GM12878 (cell line): ENCODE measurements around the gene PKP2. TPM values are rescaled to one million over a fixed set of nuclear protein-coding genes. Genes with fewer than 3 reads are reported as not detected.

ENCODE experiments used
- ATAC-seq: fragments of 200-7000 bp; cut with Tn5 transposase; 3 replicates; pipeline ENCODE4 v1.9.1; 2020; ENCODE audit warnings: mild to moderate bottlenecking, moderate library complexity
- BruUV-seq: library from RNA; stranded (reverse); fragments of 400-500 nt; replicated peaks from 2 replicates; lab custom pipeline; 2021; lab: Mats Ljungman, UMichigan
- CTCF ChIA-PET: fragments of 300-600 bp; sonication (Branson Sonifier 250); formaldehyde crosslinking; extraction: SDS; loops from one replicate; lab custom pipeline; 2021; ENCODE audit warnings: inconsistent platforms; lab: Yijun Ruan, JAX
- POLR2A ChIA-PET: fragments of 350-600 bp; formaldehyde crosslinking; extraction: SDS; loops from one replicate; lab custom pipeline; 2021; ENCODE audit warnings: inconsistent platforms; lab: Charles Lee
- RAD21 ChIA-PET: fragments of 300-600 bp; sonication (Branson Sonifier 250); formaldehyde crosslinking; loops from one replicate; lab custom pipeline; 2023; ENCODE audit warnings: antibody characterized with exemption; ENCODE audit not compliant: unreplicated experiment; lab: Charles Lee
- SMC1A ChIA-PET: fragments of 300-600 bp; sonication (Branson Sonifier 250); formaldehyde crosslinking; loops from one replicate; lab custom pipeline; 2023; ENCODE audit not compliant: unreplicated experiment, uncharacterized antibody; lab: Charles Lee
- DNase-seq: peaks from one replicate; pipeline ENCODE4 v3.0.0-alpha.2; 2011; ENCODE audit warnings: low read depth, low spot score
- FAIRE-seq: peaks from 3 replicates; lab custom pipeline; 2011; peaks lifted over from hg19 to GRCh38; lab: Jason Lieb, UNC
- H2AFZ ChIP-seq: 2 replicates; pipeline ENCODE4 v1.6.0; 2011; ENCODE audit warnings: low read depth, low read length, control low read depth; ENCODE audit not compliant: control insufficient read depth
- H3K27ac ChIP-seq: 2 replicates; pipeline ENCODE4 v1.5.1; 2011; ENCODE audit warnings: control low read depth; ENCODE audit not compliant: control insufficient read depth, insufficient read depth
- H3K27me3 ChIP-seq, 2 experiments: replicated peaks in 1 of 2; 2 replicates each; pipeline versions ENCODE4 v1.6.0 to v1.6.1; 2011; ENCODE audit warnings: low read length in 1 of 2; ENCODE audit not compliant: control insufficient read depth in 2 of 2, insufficient read depth in 2 of 2
- H3K36me3 ChIP-seq, 2 experiments: 2 replicates each; pipeline ENCODE4 v1.5.1; 2011; ENCODE audit warnings: low read length in 1 of 2; ENCODE audit not compliant: control insufficient read depth in 2 of 2, insufficient read depth in 2 of 2
- H3K4me1 ChIP-seq: 2 replicates; pipeline ENCODE4 v1.6.1; 2011; ENCODE audit warnings: mild to moderate bottlenecking, low read length, moderate library complexity, mixed read lengths; ENCODE audit not compliant: control insufficient read depth, insufficient read depth
- H3K4me2 ChIP-seq: 2 replicates; pipeline ENCODE4 v1.6.0; 2011; ENCODE audit warnings: control low read depth; ENCODE audit not compliant: control insufficient read depth, insufficient read depth
- H3K4me3 ChIP-seq: fragments of 200-600 bp; sonication (generic); 2 replicates; pipeline ENCODE4 v1.5.1; 2016
- H3K79me2 ChIP-seq: 2 replicates; pipeline ENCODE4 v1.6.0; 2011; ENCODE audit warnings: low read length; ENCODE audit not compliant: control insufficient read depth, insufficient read depth
- H3K9ac ChIP-seq: 2 replicates; pipeline ENCODE4 v1.8.0; 2011; ENCODE audit warnings: low read length, control low read depth, mixed read lengths; ENCODE audit not compliant: control insufficient read depth, insufficient read depth
- H3K9me3 ChIP-seq: replicated peaks from 3 replicates; pipeline ENCODE4 v1.5.1; 2011; ENCODE audit warnings: mild to moderate bottlenecking, low read length; ENCODE audit not compliant: control insufficient read depth, insufficient read depth
- H4K20me1 ChIP-seq: 2 replicates; pipeline ENCODE4 v1.6.0; 2011; ENCODE audit not compliant: control insufficient read depth, insufficient read depth
- CEBPB ChIP-seq, 2 experiments: fragments of 150-350 bp in 1 of 2; IDR thresholded peaks; 2 replicates each; pipeline ENCODE4 v1.6.1; 2012 to 2014; ENCODE audit warnings: low read depth in 2 of 2, low read length in 2 of 2, borderline replicate concordance in 1 of 2, inconsistent platforms in 1 of 2
- RFX5 ChIP-seq: IDR thresholded peaks from 2 replicates; pipeline ENCODE4 v1.6.1; 2011; ENCODE audit warnings: low read depth, low read length, improper control_type of control experiment
- SMAD5 ChIP-seq: IDR thresholded peaks from 2 replicates; pipeline ENCODE4 v1.6.1; 2016; ENCODE audit warnings: antibody characterized with exemption, low read depth
- SREBF2 ChIP-seq: IDR thresholded peaks from 2 replicates; pipeline ENCODE4 v1.6.1; 2012; ENCODE audit warnings: mild to moderate bottlenecking, low read length
- YBX1 ChIP-seq: fragments of 450-650 bp; IDR thresholded peaks from 2 replicates; pipeline ENCODE4 v1.6.1; 2016; ENCODE audit warnings: antibody characterized with exemption
- ZNF217 ChIP-seq: fragments of 450-650 bp; IDR thresholded peaks from 2 replicates; pipeline ENCODE4 v1.6.1; 2017; ENCODE audit warnings: antibody characterized with exemption, mild to moderate bottlenecking
- WGBS: methylation state at CpG from one replicate; pipeline ENCODE4 v1.1.6; 2016; ENCODE audit warnings: low lambda C conversion rate; ENCODE audit not compliant: insufficient replicate concordance, insufficient coverage; ENCODE audit errors: missing lambda C conversion rate; 5-methylcytosine and 5-hydroxymethylcytosine counted together
- in situ Hi-C: fragments of 300-500 bp; cut with MboI; formaldehyde crosslinking; loops from 9 replicates; pipeline ENCODE4 v1.14.3; 2018; ENCODE audit warnings: mixed read lengths
- intact Hi-C: fragments of 100-400 bp; cut with micrococcal nuclease; formaldehyde crosslinking; loops from one replicate; pipeline ENCODE4 v1.14.2; 2022; ENCODE audit not compliant: unreplicated experiment
- polyA plus RNA-seq, 11 experiments: library from polyadenylated mRNA; depleted of rRNA in 4 of 11; unstranded in 6 of 11; stranded (reverse) in 5 of 11; fragments of >200 nt; fragmentation: Nextera tagmentation in 4 of 11; fragmentation: Illumina TruSeq in 1 of 11; extraction: Ambion mirVana in 4 of 11; extraction: Trizol in 1 of 11; gene quantifications; 1 replicate in 1 of 11; 2 replicates in 10 of 11; pipeline versions ENCODE4 v1.2.1 to v1.2.3, GENCODE V29; 2011 to 2016; ENCODE audit warnings: inconsistent platforms in 2 of 11, missing spikeins in 2 of 11, low read depth in 1 of 11
- total RNA-seq, 4 experiments: library from RNA; depleted of rRNA in 3 of 4; stranded (reverse); fragments of >200 nt in 3 of 4; fragmentation: Illumina TruSeq in 1 of 4; extraction: Trizol in 1 of 4; gene quantifications; 2 replicates each; pipeline versions ENCODE4 v1.2.1 to v1.2.3, GENCODE V29; 2013 to 2021
- TF ChIP-seq, protein P1 (sequence below): fragments of 450-650 bp; IDR thresholded peaks from 2 replicates; pipeline ENCODE4 v1.6.1; 2017; ENCODE audit warnings: mild to moderate bottlenecking, moderate library complexity
- TF ChIP-seq, protein P2 (sequence below): fragments of 450-650 bp; IDR thresholded peaks from 2 replicates; pipeline ENCODE4 v1.6.1; 2018; ENCODE audit warnings: borderline replicate concordance, mild to moderate bottlenecking; ENCODE audit not compliant: partially characterized antibody
- TF ChIP-seq, protein P3 (sequence below): fragments of 450-650 bp; IDR thresholded peaks from 2 replicates; pipeline ENCODE4 v1.6.1; 2016; ENCODE audit warnings: mild to moderate bottlenecking

The PKP2 gene
- total and polyA plus RNA-seq, 10 of the 15 experiments (the other 5 are each of a cell fraction or from before 2014, with no cell fraction given), result 0.02 to 4.1 (median 0.07) TPM; not detected in 4

DNA sequence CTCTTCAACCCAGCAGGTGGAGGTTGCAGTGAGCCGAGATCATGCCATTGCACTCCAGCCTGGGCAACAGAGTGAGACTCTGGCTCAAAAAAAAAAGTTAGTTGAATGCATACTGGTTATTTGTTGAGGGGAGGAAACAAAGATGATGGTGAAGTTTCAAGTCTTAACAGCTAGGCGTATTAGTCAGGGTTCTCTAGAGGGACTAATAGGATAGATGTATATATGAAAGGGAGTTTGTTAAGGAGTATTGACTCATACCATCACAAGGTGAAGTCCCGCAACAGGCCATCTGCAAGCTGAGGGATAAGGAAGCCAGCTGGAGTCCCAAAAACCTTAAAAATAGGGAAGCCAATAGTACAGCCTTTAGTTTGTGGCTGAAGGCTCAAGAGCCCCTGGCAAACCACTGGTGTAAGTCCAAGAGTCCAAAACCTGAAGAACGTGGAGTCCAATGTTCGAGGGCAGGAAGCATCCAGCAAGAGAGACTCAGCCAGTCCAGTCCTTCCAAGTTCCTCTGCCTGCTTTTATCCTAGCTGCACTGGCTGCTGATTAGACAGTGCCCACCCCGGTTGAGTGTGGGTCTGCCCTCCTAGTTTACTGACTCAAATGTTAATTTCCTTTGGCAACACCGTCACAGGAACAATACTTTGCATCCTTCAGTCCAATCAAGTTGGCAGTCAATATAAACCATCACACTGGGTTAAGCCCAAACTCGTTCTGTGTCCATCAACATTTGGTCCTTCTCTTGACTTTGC, 26.1 kb upstream of the PKP2 start:
- Histone ChIP-seq H3K27ac (no peak overlapping the region), H3K27me3 (no peaks in the 10 kb centered on the region), H3K9ac (no peak overlapping the region), H3K9me3 (no peaks in the 10 kb centered on the region), H4K20me1 (no peaks in the 10 kb centered on the region), H3K36me3 (no peaks in the 10 kb centered on the region), H3K79me2 (no peaks in the 10 kb centered on the region), H3K4me1 (no peaks in the 10 kb centered on the region), H3K4me2 (no peak overlapping the region), H3K4me3 (no peak overlapping the region), H2AFZ (no peak overlapping the region)
- in situ Hi-C loops, result loop anchor here (25.0 kb wide), 1 partner anchor 1260 kb away; the partner anchor contains the start of gene ETFBKMT
- no peak for FAIRE-seq
- no TSS peak for BruUV-seq
- CTCF ChIA-PET, result interaction anchor here (1.2 kb wide), 1 partner anchor 11 kb away, joined by 3 read pairs; no protein-coding TSS in a partner anchor
- no peak for TF ChIP-seq ZNF217
- TF ChIP-seq, protein P1, sequence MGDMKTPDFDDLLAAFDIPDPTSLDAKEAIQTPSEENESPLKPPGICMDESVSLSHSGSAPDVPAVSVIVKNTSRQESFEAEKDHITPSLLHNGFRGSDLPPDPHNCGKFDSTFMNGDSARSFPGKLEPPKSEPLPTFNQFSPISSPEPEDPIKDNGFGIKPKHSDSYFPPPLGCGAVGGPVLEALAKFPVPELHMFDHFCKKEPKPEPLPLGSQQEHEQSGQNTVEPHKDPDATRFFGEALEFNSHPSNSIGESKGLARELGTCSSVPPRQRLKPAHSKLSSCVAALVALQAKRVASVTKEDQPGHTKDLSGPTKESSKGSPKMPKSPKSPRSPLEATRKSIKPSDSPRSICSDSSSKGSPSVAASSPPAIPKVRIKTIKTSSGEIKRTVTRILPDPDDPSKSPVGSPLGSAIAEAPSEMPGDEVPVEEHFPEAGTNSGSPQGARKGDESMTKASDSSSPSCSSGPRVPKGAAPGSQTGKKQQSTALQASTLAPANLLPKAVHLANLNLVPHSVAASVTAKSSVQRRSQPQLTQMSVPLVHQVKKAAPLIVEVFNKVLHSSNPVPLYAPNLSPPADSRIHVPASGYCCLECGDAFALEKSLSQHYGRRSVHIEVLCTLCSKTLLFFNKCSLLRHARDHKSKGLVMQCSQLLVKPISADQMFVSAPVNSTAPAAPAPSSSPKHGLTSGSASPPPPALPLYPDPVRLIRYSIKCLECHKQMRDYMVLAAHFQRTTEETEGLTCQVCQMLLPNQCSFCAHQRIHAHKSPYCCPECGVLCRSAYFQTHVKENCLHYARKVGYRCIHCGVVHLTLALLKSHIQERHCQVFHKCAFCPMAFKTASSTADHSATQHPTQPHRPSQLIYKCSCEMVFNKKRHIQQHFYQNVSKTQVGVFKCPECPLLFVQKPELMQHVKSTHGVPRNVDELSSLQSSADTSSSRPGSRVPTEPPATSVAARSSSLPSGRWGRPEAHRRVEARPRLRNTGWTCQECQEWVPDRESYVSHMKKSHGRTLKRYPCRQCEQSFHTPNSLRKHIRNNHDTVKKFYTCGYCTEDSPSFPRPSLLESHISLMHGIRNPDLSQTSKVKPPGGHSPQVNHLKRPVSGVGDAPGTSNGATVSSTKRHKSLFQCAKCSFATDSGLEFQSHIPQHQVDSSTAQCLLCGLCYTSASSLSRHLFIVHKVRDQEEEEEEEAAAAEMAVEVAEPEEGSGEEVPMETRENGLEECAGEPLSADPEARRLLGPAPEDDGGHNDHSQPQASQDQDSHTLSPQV, result no peak
- no peak for TF ChIP-seq YBX1
- TF ChIP-seq SMAD5, result no peak
- no peak for TF ChIP-seq CEBPB (IDR thresholded peaks at IDR 0.05; ENCODE audit: borderline replicate concordance in 1 of 2, low read depth in 2 of 2, low read length in 2 of 2)
- TF ChIP-seq, protein P2, sequence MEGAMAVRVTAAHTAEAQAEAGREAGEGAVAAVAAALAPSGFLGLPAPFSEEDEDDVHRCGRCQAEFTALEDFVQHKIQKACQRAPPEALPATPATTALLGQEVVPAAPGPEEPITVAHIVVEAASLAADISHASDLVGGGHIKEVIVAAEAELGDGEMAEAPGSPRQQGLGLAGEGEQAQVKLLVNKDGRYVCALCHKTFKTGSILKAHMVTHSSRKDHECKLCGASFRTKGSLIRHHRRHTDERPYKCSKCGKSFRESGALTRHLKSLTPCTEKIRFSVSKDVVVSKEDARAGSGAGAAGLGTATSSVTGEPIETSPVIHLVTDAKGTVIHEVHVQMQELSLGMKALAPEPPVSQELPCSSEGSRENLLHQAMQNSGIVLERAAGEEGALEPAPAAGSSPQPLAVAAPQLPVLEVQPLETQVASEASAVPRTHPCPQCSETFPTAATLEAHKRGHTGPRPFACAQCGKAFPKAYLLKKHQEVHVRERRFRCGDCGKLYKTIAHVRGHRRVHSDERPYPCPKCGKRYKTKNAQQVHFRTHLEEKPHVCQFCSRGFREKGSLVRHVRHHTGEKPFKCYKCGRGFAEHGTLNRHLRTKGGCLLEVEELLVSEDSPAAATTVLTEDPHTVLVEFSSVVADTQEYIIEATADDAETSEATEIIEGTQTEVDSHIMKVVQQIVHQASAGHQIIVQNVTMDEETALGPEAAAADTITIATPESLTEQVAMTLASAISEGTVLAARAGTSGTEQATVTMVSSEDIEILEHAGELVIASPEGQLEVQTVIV, result no peak
- TF ChIP-seq, protein P3, sequence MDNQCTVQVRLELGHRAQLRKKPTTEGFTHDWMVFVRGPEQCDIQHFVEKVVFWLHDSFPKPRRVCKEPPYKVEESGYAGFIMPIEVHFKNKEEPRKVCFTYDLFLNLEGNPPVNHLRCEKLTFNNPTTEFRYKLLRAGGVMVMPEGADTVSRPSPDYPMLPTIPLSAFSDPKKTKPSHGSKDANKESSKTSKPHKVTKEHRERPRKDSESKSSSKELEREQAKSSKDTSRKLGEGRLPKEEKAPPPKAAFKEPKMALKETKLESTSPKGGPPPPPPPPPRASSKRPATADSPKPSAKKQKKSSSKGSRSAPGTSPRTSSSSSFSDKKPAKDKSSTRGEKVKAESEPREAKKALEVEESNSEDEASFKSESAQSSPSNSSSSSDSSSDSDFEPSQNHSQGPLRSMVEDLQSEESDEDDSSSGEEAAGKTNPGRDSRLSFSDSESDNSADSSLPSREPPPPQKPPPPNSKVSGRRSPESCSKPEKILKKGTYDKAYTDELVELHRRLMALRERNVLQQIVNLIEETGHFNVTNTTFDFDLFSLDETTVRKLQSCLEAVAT, result no peak
- no peak for TF ChIP-seq SREBF2
- TF ChIP-seq RFX5, result no peak
- DNase-seq, result no peak
- WGBS, result 50% methylated on average over 8 of the region's 8 CpGs
- no peak for ATAC-seq
- SMC1A ChIA-PET, result no interaction called here
- POLR2A ChIA-PET, result no interaction called here
- RAD21 ChIA-PET, result no interaction called here
- intact Hi-C loops, result no loop called here
